CD4-positive, alpha-beta T cell (primary cell): ENCODE measurements around the gene NAAA. TPM values are rescaled to one million over a fixed set of nuclear protein-coding genes. Genes with fewer than 3 reads are reported as not detected.

ENCODE experiments used
- ATAC-seq: fragments of 200-7000 bp; cut with Tn5 transposase; one replicate; pipeline ENCODE4 v1.10.0; 2022; ENCODE audit warnings: mild to moderate bottlenecking; ENCODE audit not compliant: poor library complexity
- CTCF ChIA-PET: fragments of 350-600 bp; sonication (Branson Sonifier 250); formaldehyde crosslinking; loops from one replicate; lab custom pipeline; 2021; ENCODE audit warnings: antibody characterized with exemption, inconsistent platforms; lab: Charles Lee
- POLR2A ChIA-PET: fragments of 350-600 bp; sonication (Branson Sonifier 250); formaldehyde crosslinking; loops from one replicate; lab custom pipeline; 2021; ENCODE audit warnings: antibody characterized with exemption, inconsistent platforms; lab: Charles Lee
- DNase-seq, 14 experiments: peaks; one replicate each; pipeline ENCODE4 v3.0.0-alpha.2; 2013 to 2020; ENCODE audit warnings: mixed read lengths in 2 of 14
- H3K27ac ChIP-seq, 2 donors: one replicate each; pipeline versions ENCODE4 v1.5.1 to v1.7.0; 2013; ENCODE audit warnings: low read length in 2 of 2, low read depth in 1 of 2, mild to moderate bottlenecking in 1 of 2
- H3K27me3 ChIP-seq, 2 experiments: 1 replicate in 1 of 2; 2 replicates in 1 of 2; pipeline versions ENCODE4 v1.6.1 to v1.7.0; 2013; ENCODE audit warnings: low read length in 2 of 2, control low read depth in 1 of 2, mild to moderate bottlenecking in 1 of 2, moderate library complexity in 1 of 2; ENCODE audit not compliant: insufficient read depth in 2 of 2, control insufficient read depth in 1 of 2
- H3K36me3 ChIP-seq: one replicate; pipeline ENCODE4 v1.6.1; 2013; ENCODE audit warnings: low read length, control low read depth; ENCODE audit not compliant: insufficient read depth
- H3K4me1 ChIP-seq: one replicate; pipeline ENCODE4 v1.6.1; 2013; ENCODE audit warnings: low read length, control low read depth; ENCODE audit not compliant: insufficient read depth
- H3K4me3 ChIP-seq: one replicate; pipeline ENCODE4 v1.5.1; 2013; ENCODE audit warnings: mild to moderate bottlenecking, low read length, moderate library complexity
- H3K9me3 ChIP-seq, 2 experiments: 1 replicate in 1 of 2; 2 replicates in 1 of 2; pipeline versions ENCODE4 v1.6.1 to v1.7.0; 2013; ENCODE audit warnings: low read length in 2 of 2, mild to moderate bottlenecking in 2 of 2, control low read depth in 1 of 2, moderate library complexity in 1 of 2; ENCODE audit not compliant: control insufficient read depth in 1 of 2, insufficient read depth in 1 of 2
- H3K27ac Mint-ChIP-seq: one replicate; pipeline ENCODE4 v1.8.0; 2020; ENCODE audit warnings: mixed read lengths
- H3K27me3 Mint-ChIP-seq: one replicate; pipeline ENCODE4 v1.8.0; 2021; ENCODE audit warnings: mixed read lengths
- H3K36me3 Mint-ChIP-seq: one replicate; pipeline ENCODE4 v1.8.0; 2021; ENCODE audit warnings: low read depth, mixed read lengths
- H3K4me1 Mint-ChIP-seq: one replicate; pipeline ENCODE4 v1.8.0; 2021; ENCODE audit warnings: low read depth, mixed read lengths
- H3K4me3 Mint-ChIP-seq: one replicate; pipeline ENCODE4 v1.8.0; 2020; ENCODE audit warnings: mild to moderate bottlenecking, mixed read lengths
- H3K9me3 Mint-ChIP-seq: one replicate; pipeline ENCODE4 v1.8.0; 2020; ENCODE audit warnings: mixed read lengths
- intact Hi-C, 2 experiments: fragments of 100-400 bp; cut with DNase I in 1 of 2; cut with micrococcal nuclease in 1 of 2; formaldehyde crosslinking; loops; one replicate each; pipeline versions ENCODE4 v1.15.1 to v1.9.0; 2023 to 2025; cut with DNase I, micrococcal nuclease
- total RNA-seq, 174 experiments: library from RNA in 2 of 174; stranded (reverse) in 2 of 174; gene quantifications; one replicate each; pipeline ENCODE4 v1.2.3 and lab custom pipeline; 2021 to 2026
- TF ChIP-seq, protein P1 (sequence below): fragments of 200-600 bp; IDR thresholded peaks from one replicate; pipeline ENCODE4 v1.8.0; 2022; ENCODE audit warnings: antibody characterized with exemption, mild to moderate bottlenecking

Gene NAAA
- total RNA-seq, 2 experiments from 2014 or later = 32.6 to 33.3 TPM

DNA sequence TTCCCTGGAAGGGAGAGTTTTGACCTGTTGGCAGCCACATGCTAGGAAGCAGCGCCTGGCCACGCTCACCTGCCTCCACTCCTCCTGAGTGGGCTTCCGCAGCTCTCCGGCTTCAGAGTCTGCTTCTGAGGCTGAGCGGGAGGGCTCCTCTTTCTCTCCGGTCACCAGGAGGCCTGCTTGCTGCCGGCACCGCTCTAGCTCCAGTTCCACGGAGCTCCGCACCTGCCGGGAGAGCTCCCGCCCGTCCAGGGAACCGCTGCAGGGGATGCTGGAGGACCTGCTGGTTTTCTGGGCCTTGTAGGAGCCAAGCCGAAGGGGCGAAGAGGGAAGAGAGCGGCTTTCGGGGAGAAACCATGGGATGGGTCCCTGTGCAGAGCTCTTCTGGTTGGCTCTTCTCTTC, 64.6 kb downstream of the NAAA start:
- Mint-ChIP-seq H3K4me3 (no peak overlapping the region), H3K27me3 (peaks cover 5% of the 10 kb centered on the region), H3K27ac (no peak overlapping the region), H3K9me3 (no peaks in the 10 kb centered on the region), H3K36me3 (no peaks in the 10 kb centered on the region), H3K4me1 (no peaks in the 10 kb centered on the region)
- TF ChIP-seq, protein P1, sequence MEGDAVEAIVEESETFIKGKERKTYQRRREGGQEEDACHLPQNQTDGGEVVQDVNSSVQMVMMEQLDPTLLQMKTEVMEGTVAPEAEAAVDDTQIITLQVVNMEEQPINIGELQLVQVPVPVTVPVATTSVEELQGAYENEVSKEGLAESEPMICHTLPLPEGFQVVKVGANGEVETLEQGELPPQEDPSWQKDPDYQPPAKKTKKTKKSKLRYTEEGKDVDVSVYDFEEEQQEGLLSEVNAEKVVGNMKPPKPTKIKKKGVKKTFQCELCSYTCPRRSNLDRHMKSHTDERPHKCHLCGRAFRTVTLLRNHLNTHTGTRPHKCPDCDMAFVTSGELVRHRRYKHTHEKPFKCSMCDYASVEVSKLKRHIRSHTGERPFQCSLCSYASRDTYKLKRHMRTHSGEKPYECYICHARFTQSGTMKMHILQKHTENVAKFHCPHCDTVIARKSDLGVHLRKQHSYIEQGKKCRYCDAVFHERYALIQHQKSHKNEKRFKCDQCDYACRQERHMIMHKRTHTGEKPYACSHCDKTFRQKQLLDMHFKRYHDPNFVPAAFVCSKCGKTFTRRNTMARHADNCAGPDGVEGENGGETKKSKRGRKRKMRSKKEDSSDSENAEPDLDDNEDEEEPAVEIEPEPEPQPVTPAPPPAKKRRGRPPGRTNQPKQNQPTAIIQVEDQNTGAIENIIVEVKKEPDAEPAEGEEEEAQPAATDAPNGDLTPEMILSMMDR = no peak
- ChIA-PET POLR2A (no interaction called here), CTCF (no interaction called here)
- ATAC-seq (no peak), DNase-seq (no peak)
- Histone ChIP-seq H3K27me3 (no peaks in the 10 kb centered on the region), H3K9me3 (no peaks in the 10 kb centered on the region), H3K27ac (no peak overlapping the region), H3K4me3 (no peak overlapping the region), H3K36me3 (no peaks in the 10 kb centered on the region), H3K4me1 (no peaks in the 10 kb centered on the region)
- intact Hi-C loops = no loop called here

DNA sequence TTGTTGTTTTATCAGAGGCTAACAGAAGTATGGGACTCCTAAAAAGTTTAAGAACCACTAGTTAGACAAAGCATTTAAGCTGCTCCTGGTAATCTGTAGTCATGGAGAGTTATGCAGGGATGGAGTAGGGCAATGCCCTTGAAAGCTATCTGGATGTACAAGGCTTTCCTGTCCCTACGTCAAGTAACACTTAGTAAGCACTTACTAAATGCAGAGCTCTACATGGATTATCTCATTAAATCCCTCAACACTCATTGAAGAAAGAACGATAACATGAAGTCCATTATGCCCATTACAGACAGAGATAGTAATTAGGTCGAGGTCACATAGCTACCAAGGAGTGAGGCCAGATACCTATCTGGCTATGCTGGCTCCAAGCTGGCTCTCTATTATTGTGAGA, 71.7 kb downstream of the NAAA start:
- H3K4me3 Mint-ChIP-seq = no peak overlapping the region
- ChIA-PET POLR2A (no interaction called here), CTCF (no interaction called here)
- no peak overlapping the region for H3K27ac Mint-ChIP-seq
- Histone ChIP-seq H3K4me1 (no peaks in the 10 kb centered on the region), H3K27ac (no peak overlapping the region), H3K4me3 (no peak overlapping the region), H3K27me3 (no peaks in the 10 kb centered on the region), H3K36me3 (no peaks in the 10 kb centered on the region), H3K9me3 (no peaks in the 10 kb centered on the region)
- TF ChIP-seq, protein P1 = no peak
- DNase-seq (no peak), ATAC-seq (no peak)
- intact Hi-C loops = no loop called here
- no peaks in the 10 kb centered on the region for H3K9me3 Mint-ChIP-seq
- H3K36me3 Mint-ChIP-seq = no peaks in the 10 kb centered on the region
- H3K27me3 Mint-ChIP-seq = peaks cover 4% of the 10 kb centered on the region
- H3K4me1 Mint-ChIP-seq = no peaks in the 10 kb centered on the region

DNA sequence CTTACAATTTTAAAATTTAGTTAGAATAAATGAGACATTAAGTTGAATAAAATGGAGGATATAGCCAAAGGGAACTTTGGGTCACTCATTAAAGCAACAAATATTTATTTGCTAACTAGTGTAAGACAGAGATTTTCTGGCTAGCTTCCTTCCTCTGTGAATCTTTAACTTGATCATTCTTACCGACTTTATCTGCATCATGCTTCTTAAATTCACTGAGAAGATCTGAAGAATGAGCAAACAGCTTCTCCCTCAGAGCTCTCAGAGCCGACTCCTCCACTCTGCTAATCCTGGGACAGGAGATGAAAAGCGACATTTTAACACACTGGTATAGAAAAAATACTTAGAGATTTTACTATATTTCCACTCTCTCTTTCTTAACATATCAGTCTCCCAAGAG, 73.7 kb downstream of the NAAA start:
- no peaks in the 10 kb centered on the region for H3K9me3 ChIP-seq
- no peaks in the 10 kb centered on the region for H3K9me3 Mint-ChIP-seq
- H3K4me3 ChIP-seq = no peak overlapping the region
- intact Hi-C loops = no loop called here
- H3K4me3 Mint-ChIP-seq = no peak overlapping the region
- ATAC-seq (no peak), DNase-seq (no peak)
- H3K4me1 ChIP-seq = no peaks in the 10 kb centered on the region
- H3K4me1 Mint-ChIP-seq = no peaks in the 10 kb centered on the region
- no peaks in the 10 kb centered on the region for H3K36me3 Mint-ChIP-seq
- ChIA-PET POLR2A (no interaction called here), CTCF (no interaction called here)
- no peak overlapping the region for H3K27ac Mint-ChIP-seq
- H3K27ac ChIP-seq = no peak overlapping the region
- peaks cover 4% of the 10 kb centered on the region for H3K27me3 Mint-ChIP-seq
- TF ChIP-seq, protein P1 = no peak
- H3K36me3 ChIP-seq = no peaks in the 10 kb centered on the region
- no peaks in the 10 kb centered on the region for H3K27me3 ChIP-seq

Other genes starting within 250 kb of the NAAA start
- 10 to 100 TPM; 10.5 to 10.9 TPM for gene USO1, start 216.4 kb downstream of the NAAA start, total RNA-seq
- gene PPEF2, start 38.6 kb downstream of the NAAA start, total RNA-seq = under 1 TPM; 0.49 to 0.56 TPM
- 10 to 100 TPM; 21.2 to 21.9 TPM for gene SDAD1, start 49.9 kb upstream of the NAAA start, total RNA-seq
- not detected for gene CXCL9, start 66.5 kb upstream of the NAAA start, total RNA-seq
- not detected for gene CXCL10, start 82.5 kb upstream of the NAAA start, total RNA-seq
- not detected for gene CXCL11, start 95.1 kb upstream of the NAAA start, total RNA-seq
- gene ART3, start 133.7 kb upstream of the NAAA start, total RNA-seq = not detected
- gene NUP54, start 207.4 kb upstream of the NAAA start, total RNA-seq = 100 to 1,000 TPM in 1 of 2 experiments, 10 to 100 TPM in 1; 94.1 to 108 TPM